ENCODE measurements around the gene SLC9A4.

Gene SLC9A4

DNA sequence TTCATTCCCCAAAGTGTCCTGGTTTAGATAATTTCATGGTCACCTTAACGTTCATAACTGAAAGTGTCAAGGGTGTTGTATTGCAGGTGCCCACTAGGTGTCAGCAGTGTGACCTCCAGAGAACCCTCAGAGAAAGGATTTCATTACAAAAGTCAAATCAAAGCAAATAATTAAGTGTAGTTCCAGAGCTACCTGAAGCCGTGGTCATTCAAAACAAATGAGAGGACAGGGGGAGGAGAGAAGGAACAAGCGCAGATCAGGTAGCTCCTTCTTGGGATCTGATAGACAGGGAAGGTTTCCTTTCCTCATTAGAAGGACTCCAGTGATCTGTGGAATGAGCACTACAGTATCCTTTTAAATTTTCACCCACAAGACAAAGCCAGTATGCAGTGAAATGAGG is at the start of gene SLC9A4:
TSS of gene SLC9A4 (plus strand) at position 207 of the 400 bp plus-strand sequence. CDS start 534 bp downstream, outside the sequence.
- DNase-seq (ENCODE audit: low spot score): peak; percentile 55

DNA sequence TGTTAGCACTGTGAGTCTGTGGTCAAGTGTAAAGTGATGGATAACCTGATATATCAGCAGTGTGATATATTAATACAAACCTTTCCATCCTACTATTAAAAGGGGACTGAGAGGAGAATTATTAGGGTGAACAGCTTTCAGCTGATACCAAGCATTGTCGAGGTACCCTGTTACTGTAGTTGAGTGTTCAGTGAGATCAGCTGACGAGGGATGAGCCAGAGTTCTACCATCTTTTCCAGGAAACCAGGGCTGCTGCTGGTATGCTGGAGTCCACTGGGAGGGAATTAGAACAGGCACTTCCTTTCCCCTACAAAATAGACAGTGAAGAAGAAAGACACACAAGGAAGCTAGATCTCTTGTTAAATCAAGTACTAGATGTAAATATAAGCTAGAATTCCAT is 49.7 kb upstream of the SLC9A4 start:
- no peak for DNase-seq (ENCODE audit: low spot score)

DNA sequence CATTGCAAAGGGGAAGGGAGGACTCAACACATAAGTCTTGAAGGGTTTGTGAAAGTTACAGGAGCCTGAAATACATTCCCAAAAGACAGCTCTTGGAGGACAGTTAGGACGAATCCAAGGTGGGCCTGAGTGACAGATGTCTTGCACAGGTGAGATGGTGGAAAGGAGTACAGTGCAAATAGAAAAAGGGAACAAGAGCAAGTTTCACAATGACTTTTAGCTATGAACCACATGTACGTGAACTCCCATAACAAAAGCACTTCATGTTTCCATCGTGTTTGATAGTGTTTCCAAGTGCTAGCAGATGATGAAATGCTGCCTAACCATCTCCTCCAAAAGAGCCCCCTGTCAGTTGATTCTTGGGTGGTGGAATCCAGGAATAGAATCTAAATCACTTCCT is 48.3 kb upstream of the SLC9A4 start:
- DNase-seq (ENCODE audit: low spot score): no peak

- DNase-seq (ENCODE audit: low spot score): no peak
These were observed 47.4 kb upstream of the SLC9A4 start for GRCh38 chr2:102425441-102426132.

GRCh38 chr2:102427249-102427648 is 45.8 kb upstream of the SLC9A4 start:
- no peak for DNase-seq (ENCODE audit: low spot score)

DNA sequence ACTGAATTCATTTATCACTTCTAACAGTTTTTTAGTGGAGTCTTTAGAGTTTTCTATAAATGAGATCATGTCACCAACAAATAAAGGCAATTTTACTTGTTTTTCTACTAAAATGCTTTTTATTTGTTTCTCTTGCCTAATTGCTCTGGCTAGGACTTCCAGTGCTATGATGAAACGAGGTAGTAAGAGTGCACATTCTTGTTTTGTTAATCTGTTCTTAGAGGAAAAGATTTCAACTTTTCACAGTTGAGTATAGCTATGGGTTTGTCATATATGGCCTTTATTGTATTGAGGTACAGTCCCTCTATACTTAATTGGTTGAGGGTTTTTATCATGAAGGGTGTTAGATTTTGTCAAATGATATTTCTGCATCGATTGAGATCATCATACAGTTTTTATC is 44.5 kb upstream of the SLC9A4 start:
- no peak for DNase-seq (ENCODE audit: low spot score)

- no peak for DNase-seq (ENCODE audit: low spot score)
These were observed 40.6 kb upstream of the SLC9A4 start for GRCh38 chr2:102432386-102432785.

DNA sequence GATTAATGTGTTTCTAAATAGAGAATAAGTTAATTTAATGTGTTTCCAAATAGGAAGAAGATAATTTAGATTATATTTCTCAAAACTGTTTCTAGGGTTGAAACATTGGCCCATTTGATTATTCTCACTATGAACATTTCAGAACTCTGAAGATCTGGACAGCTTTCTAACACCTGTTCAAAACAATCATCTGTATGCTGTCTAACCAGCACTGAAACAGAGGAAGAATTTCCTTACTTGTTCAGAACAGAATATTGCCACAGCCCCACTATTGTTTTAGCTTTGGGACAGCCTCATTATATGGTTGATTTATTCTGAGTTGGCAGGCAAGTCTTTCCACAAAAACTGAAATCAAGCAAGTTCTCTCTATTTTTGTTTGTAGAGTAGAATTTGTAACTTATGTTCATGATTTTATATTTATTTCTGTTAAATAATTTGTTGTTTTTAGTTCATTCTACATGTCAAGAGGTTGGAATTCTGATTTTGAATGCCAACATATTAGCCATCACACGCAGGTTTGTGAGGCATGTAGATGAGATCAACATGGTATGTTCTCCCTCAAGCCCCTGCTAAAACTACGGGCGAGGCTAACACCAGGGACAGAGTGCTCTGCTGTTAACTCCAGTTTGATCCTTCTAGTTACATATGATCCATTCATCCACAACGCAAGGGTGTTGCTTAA is 38.9 kb upstream of the SLC9A4 start:
- DNase-seq (ENCODE audit: low spot score): no peak

DNA sequence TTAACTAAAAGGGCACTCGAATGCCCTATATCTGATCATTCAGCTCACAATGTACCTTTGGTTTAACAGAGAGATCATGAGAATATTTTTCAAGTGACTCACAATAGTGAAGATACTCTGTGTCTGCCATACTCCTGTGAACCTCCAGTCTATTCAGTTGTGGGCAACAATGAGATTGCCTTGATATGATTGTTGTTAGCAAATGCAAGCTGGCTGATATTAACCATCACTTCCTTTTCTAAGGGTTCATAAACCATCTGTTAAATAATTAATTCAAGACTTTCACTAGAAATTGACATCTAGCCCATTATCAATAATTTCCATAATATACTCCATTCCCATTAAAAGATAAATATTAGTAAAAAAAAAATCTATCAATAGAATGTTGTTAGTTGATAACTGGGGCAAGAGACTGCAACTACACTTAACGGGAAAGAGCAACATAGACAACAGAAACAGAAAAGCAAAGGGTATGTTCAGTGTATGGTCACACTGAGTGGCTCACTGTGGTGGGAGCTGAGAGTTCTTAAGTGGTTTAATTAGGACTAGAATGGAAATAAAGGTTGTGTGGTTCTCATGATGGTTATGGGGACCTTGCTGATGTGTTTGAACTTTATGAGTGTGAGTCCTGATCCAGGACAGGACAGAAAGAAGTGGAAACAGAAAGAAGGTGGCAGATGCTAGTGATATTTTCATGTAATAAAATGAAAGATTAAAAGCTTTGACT is 38.2 kb upstream of the SLC9A4 start:
- no peak for DNase-seq (ENCODE audit: low spot score)

GRCh38 chr2:102435741-102436140 is 37.3 kb upstream of the SLC9A4 start:
- no peak for DNase-seq (ENCODE audit: low spot score)

GRCh38 chr2:102436323-102436722 is 36.7 kb upstream of the SLC9A4 start:
- DNase-seq (ENCODE audit: low spot score): no peak

GRCh38 chr2:102437122-102437521 is 35.9 kb upstream of the SLC9A4 start:
- DNase-seq (ENCODE audit: low spot score): no peak

DNA sequence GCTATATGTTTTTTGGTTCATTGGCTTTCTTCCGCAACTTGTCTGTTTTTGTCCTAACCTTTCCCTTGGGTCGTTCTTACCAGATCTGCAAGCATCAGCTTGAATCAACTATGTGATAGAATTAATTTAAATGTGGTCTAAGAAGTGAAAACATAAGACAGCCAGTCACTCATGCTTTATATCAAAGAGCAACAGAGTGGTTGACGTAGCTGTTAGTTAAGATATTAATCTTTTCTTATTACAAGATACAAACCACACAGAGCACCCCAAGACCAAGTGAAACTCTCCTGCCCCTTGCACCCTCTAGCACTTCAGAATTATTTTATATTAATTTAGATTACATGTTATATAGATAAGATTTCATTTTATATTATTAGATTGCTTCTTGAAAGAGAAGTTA is 34.9 kb upstream of the SLC9A4 start:
- no peak for DNase-seq (ENCODE audit: low spot score)

DNA sequence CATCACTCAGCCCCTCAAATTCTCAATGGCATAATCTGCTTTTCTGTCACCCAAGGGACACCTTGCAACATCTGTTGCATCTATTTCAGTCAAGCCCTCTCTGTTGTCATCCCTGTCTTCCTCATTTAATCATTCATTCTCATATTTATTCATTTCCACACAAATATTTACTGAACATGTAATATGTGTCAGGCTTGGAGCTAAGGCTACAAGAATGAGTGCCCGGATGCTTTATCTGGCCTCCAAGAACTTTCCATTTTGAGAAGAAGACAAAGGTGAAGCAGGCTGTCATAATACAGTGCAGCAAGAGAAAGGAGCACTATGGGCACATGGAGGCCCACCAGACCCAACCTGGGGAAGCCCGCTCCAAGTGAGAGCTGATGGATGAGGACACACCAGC is 34.4 kb upstream of the SLC9A4 start:
- DNase-seq (ENCODE audit: low spot score): no peak

DNA sequence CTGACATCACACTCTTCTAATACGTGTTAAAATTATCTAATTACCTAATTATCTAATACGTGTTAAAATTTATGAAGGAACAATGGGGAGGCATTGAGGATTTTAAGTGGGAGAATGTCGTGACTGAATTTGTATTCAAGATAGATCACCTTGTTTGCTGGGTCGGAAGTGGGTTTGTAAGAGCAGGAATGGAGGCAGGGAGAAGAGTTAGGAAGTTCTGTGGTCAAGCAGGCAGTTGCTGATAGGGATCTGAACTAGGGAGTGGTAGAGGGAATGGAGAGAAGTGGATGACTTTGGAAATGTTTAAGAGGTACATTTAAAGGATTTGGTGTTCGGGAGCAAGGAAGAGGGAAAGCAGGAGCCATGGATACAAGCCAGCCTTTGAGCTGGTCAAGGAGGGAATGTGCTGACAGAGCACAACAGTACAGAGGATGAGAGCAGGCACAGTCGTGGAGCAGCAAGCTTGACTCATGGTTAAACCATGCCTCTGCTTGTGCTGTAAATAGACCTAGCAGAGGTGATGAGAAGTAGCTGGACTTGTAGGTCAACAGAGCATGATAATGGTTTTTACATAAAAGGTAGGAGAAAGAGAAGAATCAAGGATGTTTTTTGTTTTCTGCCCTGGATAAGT is 33.8 kb upstream of the SLC9A4 start:
- no peak for DNase-seq (ENCODE audit: low spot score)

GRCh38 chr2:102442967-102443828 is 29.8 kb upstream of the SLC9A4 start:
- peak; percentile 16 for DNase-seq (ENCODE audit: low spot score)

DNA sequence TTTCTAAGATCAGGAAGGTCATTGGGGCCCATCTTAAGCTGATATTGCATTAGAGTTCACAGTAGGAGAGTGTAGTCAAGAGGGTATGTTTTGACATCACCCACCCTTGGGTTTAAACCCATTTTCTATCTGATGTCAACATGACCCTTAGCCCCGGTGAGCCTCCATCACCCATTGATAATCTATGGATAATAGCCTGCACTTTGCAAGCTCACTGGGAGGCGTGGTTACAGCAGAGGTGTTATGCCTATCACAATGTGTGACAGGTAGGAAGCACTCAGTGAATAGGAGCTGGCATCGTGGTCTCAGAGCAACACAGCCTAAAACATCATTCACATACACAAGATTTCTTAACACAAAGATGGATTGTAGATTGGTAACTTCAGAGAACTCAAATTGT is 28.8 kb upstream of the SLC9A4 start:
- DNase-seq (ENCODE audit: low spot score): no peak

- DNase-seq (ENCODE audit: low spot score): no peak
These were observed 26.1 kb upstream of the SLC9A4 start for GRCh38 chr2:102446936-102447335.

GRCh38 chr2:102449370-102449974 is 23.6 kb upstream of the SLC9A4 start:
- DNase-seq (ENCODE audit: low spot score): peak; percentile 18

GRCh38 chr2:102451968-102452367 is 21.1 kb upstream of the SLC9A4 start:
- no peak for DNase-seq (ENCODE audit: low spot score)

DNA sequence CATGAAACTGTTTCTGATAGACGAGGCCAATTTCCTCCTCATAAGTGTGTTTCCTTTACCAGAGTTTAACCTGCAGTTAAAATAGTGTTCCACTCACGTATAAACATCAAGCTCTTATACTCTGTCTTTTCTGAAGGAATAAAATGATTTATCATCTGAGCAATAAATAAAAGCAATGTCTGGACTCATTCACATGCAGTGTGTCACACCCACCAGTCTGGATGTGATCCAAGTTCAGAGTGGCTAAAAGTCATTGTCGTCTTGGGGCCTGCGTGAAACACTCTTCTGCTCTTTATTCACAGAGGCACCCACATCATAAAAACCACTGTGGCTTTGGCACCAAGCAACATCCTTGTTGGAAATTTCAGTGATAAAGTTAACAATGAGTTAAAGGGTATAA is 19.5 kb upstream of the SLC9A4 start:
- peak; percentile 46 for DNase-seq (ENCODE audit: low spot score)
